Measurements from ENCODE around the gene SF3B1.

DNA sequence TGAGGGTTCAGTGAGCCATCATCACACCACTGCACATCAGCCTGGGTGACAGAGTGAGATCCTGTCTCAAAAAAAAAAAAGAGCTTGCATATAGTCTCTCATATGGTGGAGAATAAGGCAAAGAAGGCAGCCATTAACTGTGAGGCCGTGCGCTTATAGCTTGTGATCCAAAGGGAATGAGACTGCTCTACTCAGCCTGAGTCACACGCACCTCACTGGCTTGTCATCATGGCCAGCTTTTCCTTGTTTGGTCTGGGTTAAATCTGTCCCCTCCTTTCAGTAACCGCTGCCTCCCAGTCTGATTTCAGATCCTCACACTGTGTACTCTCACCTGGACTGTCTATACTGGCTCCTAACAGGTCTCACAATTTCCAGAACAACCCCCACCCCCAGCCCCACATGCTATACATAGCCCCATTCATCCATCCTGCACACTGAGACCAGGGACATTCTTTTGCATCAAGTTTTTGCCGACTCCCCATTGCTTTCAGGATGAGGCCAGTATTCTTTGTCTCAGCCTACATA lies 88.9 kb downstream of the SF3B1 start:
- TF ChIP-seq, protein P1, sequence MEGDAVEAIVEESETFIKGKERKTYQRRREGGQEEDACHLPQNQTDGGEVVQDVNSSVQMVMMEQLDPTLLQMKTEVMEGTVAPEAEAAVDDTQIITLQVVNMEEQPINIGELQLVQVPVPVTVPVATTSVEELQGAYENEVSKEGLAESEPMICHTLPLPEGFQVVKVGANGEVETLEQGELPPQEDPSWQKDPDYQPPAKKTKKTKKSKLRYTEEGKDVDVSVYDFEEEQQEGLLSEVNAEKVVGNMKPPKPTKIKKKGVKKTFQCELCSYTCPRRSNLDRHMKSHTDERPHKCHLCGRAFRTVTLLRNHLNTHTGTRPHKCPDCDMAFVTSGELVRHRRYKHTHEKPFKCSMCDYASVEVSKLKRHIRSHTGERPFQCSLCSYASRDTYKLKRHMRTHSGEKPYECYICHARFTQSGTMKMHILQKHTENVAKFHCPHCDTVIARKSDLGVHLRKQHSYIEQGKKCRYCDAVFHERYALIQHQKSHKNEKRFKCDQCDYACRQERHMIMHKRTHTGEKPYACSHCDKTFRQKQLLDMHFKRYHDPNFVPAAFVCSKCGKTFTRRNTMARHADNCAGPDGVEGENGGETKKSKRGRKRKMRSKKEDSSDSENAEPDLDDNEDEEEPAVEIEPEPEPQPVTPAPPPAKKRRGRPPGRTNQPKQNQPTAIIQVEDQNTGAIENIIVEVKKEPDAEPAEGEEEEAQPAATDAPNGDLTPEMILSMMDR (conservative IDR thresholded peaks at IDR 0.05; ENCODE audit: low read length) = no peak
- no peak for TF ChIP-seq EZH2phosphoT487 (IDR thresholded peaks at IDR 0.05; ENCODE audit: borderline replicate concordance)
